Activated CD4-positive, alpha-beta T cell treated with anti-CD3 and anti-CD28 coated beads for 36 hours (primary cell): ENCODE results near the gene NDRG4. TPM values are rescaled to one million over a fixed set of nuclear protein-coding genes. Genes with fewer than 3 reads are reported as not detected.
A peak's percentile ranks its signal among the peaks of the same experiment; 100 is the strongest.

Source experiments
- ATAC-seq: fragments of 200-7000 bp; cut with Tn5 transposase; one replicate; pipeline ENCODE4 v1.10.0; 2021; ENCODE audit warnings: mild to moderate bottlenecking, moderate library complexity
- CTCF ChIA-PET: fragments of 350-600 bp; sonication (Branson Sonifier 250); formaldehyde crosslinking; loops from one replicate; lab custom pipeline; 2021; ENCODE audit warnings: antibody characterized with exemption; lab: Charles Lee
- POLR2A ChIA-PET: fragments of 350-600 bp; sonication (Branson Sonifier 250); formaldehyde crosslinking; loops from one replicate; lab custom pipeline; 2021; ENCODE audit warnings: antibody characterized with exemption, inconsistent platforms; lab: Charles Lee
- DNase-seq: peaks from one replicate; pipeline ENCODE4 v3.0.0-alpha.2; 2020
- H3K27ac Mint-ChIP-seq: one replicate; pipeline ENCODE4 v1.8.0; 2021; ENCODE audit warnings: mixed read lengths
- H3K27me3 Mint-ChIP-seq: one replicate; pipeline ENCODE4 v1.8.0; 2021; ENCODE audit warnings: mixed read lengths
- H3K36me3 Mint-ChIP-seq: one replicate; pipeline ENCODE4 v1.8.0; 2021; ENCODE audit warnings: low read depth, mixed read lengths
- H3K4me1 Mint-ChIP-seq: one replicate; pipeline ENCODE4 v1.8.0; 2021; ENCODE audit warnings: mixed read lengths
- H3K4me3 Mint-ChIP-seq: one replicate; pipeline ENCODE4 v1.8.0; 2021; ENCODE audit warnings: mild to moderate bottlenecking, moderate library complexity, mixed read lengths
- H3K9me3 Mint-ChIP-seq: one replicate; pipeline ENCODE4 v1.8.0; 2021; ENCODE audit warnings: low read depth, mixed read lengths
- intact Hi-C, 2 experiments: fragments of 100-400 bp; cut with DNase I in 1 of 2; cut with micrococcal nuclease in 1 of 2; formaldehyde crosslinking; loops; one replicate each; pipeline versions ENCODE4 v1.14.2 to v1.15.1; 2022 to 2024; cut with DNase I, micrococcal nuclease
- total RNA-seq, 2 experiments: library from RNA; stranded (reverse); gene quantifications; one replicate each; pipeline ENCODE4 v1.2.3, GENCODE V29; 2021

Gene NDRG4
- total RNA-seq, 2 experiments from 2014 or later: 6.9 to 7.2 TPM

DNA sequence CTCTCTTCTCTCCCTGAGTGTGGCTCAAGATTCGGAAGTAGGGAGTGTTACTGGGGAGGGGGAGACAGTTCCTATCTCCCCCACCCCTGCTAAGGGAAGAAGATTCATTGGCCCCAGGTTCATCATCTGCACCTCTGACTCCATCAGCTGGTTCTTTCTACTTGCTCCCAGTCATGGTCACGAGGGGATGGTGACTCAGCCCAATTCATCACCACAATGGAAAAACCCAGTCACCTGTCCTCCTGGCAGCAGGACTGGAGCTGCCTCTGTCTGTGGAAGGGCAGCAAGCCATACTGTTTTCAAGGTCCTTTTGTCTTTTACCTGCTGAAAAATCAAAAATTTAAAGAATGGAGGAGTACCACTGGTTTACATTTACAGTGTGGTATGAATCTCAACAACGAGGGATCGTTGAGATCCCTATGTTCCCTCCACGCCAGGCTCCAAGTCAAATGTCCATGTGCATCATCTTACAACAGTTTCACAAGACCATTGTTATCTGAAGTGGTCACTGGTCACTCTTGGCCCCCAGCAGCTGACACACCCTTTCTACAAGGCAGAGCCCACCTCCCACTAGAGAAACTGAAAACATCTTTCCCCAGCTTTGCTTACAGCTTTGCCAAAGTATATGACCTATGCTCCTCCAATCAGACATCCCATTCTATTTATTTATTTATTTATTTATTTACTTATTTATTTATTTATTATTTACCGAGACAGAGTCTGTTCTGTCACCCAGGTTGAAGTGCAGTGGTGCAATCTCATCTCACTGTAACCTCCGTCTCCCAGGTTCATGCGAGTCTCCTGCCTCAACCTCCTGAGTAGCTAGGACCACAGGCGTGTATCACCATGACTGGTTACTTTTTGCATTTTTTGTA is 40.4 kb upstream of the NDRG4 start:
- intact Hi-C loops: loop anchor here in 1 of 2 experiments (2.0 kb wide), 1 partner anchor 67 kb away; the partner anchor contains the start of gene GINS3
- Mint-ChIP-seq H3K27ac (no peak overlapping the region), H3K36me3 (no peaks in the 10 kb centered on the region), H3K4me1 (peaks cover 7% of the 10 kb centered on the region), H3K9me3 (no peaks in the 10 kb centered on the region), H3K27me3 (peaks cover 29% of the 10 kb centered on the region), H3K4me3 (no peak overlapping the region)
- ChIA-PET CTCF (interaction anchor here (0.5 to 1.1 kb wide), 7 partner anchors 15 to 144 kb away, joined by 3 to 4 read pairs (median 3); no protein-coding TSS in a partner anchor), POLR2A (interaction anchor here (0.7 kb wide), 1 partner anchor 205 kb away, joined by 4 read pairs; no protein-coding TSS in a partner anchor)
- peak; percentile 93 for ATAC-seq
- peak; percentile 82 for DNase-seq

DNA sequence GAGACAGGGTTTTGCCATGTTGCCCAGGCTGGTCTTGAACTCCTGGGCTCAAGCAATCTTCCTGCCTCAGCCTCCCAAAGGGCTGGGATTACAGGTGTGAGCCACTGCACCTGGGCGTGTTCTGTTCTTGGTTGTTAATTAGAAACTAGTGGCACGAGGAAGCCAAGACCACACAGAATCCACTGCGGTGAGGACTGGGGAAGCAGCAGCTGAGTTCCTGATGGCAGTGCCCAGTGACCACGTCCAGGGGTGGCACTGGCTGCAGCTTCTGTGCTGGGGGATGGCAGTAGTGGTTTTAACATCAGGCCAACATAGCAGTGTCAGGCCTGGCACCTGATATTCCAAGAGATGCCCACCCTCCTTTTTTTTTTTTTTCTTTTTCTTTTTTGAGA is 39.7 kb upstream of the NDRG4 start:
- POLR2A ChIA-PET: no interaction called here
- ATAC-seq (no peak), DNase-seq (no peak)
- no peaks in the 10 kb centered on the region for H3K36me3 Mint-ChIP-seq
- H3K4me3 Mint-ChIP-seq: no peak overlapping the region
- H3K9me3 Mint-ChIP-seq: no peaks in the 10 kb centered on the region
- intact Hi-C loops: no loop called here
- H3K4me1 Mint-ChIP-seq: peaks cover 10% of the 10 kb centered on the region
- CTCF ChIA-PET: interaction anchor here (0.6 to 1.0 kb wide), 3 partner anchors 16 to 145 kb away, joined by 3 to 4 read pairs (median 3); no protein-coding TSS in a partner anchor
- peaks cover 31% of the 10 kb centered on the region for H3K27me3 Mint-ChIP-seq
- no peak overlapping the region for H3K27ac Mint-ChIP-seq

DNA sequence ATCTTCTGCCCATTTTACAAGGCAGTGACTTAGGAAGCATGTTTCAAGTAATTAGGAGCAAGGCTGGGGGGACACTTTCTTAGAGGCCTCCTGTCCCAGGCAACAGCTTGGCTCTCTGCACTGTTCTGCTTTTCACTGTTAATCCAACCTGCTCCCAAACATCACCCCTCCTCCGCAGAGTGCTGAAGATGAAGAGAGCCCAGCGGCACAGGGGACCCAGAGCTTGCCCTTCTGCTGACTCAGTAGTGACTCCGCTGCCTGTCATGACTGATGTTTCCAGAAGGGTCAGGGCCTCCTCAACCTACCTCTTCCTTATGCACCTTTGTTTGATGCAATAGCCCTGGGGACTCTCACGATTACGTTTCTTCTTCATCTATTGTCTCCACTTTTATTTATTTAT is 38.9 kb upstream of the NDRG4 start:
- CTCF ChIA-PET: no interaction called here
- Mint-ChIP-seq H3K27me3 (peaks cover 33% of the 10 kb centered on the region), H3K4me1 (peaks cover 10% of the 10 kb centered on the region), H3K36me3 (no peaks in the 10 kb centered on the region), H3K27ac (no peak overlapping the region), H3K9me3 (no peaks in the 10 kb centered on the region), H3K4me3 (no peak overlapping the region)
- intact Hi-C loops: no loop called here
- ATAC-seq: no peak
- no peak for DNase-seq
- POLR2A ChIA-PET: no interaction called here

DNA sequence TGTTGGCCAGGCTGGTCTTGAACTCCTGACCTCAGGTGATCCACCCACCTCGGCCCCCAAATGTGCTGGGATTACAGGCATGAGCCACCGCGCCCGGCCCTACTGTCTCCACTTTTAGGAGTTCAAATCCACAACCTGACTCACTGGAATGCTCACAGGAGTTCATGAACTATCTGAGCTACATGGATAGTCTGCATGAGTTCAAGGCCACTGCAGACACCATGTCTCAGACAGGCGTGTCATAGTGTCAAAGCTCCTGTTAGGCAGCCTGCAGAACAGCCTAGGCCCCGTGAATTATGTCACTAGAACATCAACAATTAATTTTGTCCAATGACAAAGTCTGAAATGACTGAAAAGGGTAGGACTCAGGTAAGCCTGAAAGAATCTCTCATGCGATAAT is 38.3 kb upstream of the NDRG4 start:
- H3K4me1 Mint-ChIP-seq: peaks cover 10% of the 10 kb centered on the region
- DNase-seq (no peak), ATAC-seq (no peak)
- H3K36me3 Mint-ChIP-seq: no peaks in the 10 kb centered on the region
- peaks cover 37% of the 10 kb centered on the region for H3K27me3 Mint-ChIP-seq
- no peak overlapping the region for H3K4me3 Mint-ChIP-seq
- CTCF ChIA-PET: interaction anchor here (0.9 kb wide), 1 partner anchor 18 kb away, joined by 4 read pairs; no protein-coding TSS in a partner anchor
- intact Hi-C loops: no loop called here
- H3K27ac Mint-ChIP-seq: no peak overlapping the region
- POLR2A ChIA-PET: no interaction called here
- H3K9me3 Mint-ChIP-seq: no peaks in the 10 kb centered on the region

DNA sequence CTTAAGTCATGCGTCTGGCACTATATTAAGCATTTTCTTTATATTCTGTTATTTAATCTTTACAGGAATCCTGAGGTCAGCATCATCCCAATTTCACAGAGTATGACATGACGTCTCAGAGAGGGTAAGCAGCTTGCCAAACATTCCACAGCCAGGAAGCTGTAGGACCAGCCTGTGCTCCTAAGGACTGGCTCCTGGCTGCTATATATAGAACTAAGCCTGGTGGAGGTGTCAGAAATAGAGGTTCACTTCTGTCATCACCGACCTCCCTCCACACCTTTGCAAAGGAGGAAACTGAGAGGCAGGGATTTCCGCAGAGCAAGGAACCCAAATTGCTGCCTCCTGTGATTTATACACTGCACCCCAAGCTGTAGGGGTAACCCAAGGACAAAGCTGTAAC is 37.9 kb upstream of the NDRG4 start:
- no peak overlapping the region for H3K27ac Mint-ChIP-seq
- H3K4me1 Mint-ChIP-seq: peaks cover 10% of the 10 kb centered on the region
- no peaks in the 10 kb centered on the region for H3K9me3 Mint-ChIP-seq
- H3K27me3 Mint-ChIP-seq: peaks cover 40% of the 10 kb centered on the region
- ATAC-seq (no peak), DNase-seq (no peak)
- no peak overlapping the region for H3K4me3 Mint-ChIP-seq
- H3K36me3 Mint-ChIP-seq: no peaks in the 10 kb centered on the region
- POLR2A ChIA-PET: no interaction called here
- CTCF ChIA-PET: interaction anchor here (0.6 to 0.9 kb wide), 2 partner anchors 18 to 125 kb away, joined by 4 read pairs; no protein-coding TSS in a partner anchor
- intact Hi-C loops: no loop called here

DNA sequence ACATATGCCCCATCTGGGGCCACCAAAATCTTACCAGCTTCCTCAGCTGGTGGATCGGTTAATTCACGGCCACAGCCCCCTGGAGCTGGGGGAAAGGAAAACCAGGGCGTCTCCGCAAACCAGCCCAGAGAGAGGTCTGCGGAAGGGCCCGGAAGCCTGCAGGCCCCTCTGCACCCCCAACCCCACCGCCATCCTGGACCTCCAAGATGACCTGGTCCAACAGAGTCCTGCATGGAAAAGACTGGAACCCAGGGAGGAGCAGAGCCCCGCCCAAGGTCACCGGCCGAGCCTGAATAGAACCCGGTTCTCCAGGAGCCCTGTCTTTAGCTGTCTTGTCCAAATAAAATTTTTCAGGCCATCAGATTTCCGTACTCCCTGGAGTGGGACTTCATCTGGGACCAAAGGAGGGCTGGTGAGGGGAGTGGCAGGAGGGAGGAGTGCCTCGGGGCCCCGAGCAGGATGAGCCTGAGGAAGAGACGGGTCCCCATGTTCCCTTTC is 37.4 kb upstream of the NDRG4 start:
- Mint-ChIP-seq H3K4me1 (peaks cover 10% of the 10 kb centered on the region), H3K27ac (no peak overlapping the region), H3K4me3 (no peak overlapping the region), H3K36me3 (no peaks in the 10 kb centered on the region), H3K9me3 (no peaks in the 10 kb centered on the region), H3K27me3 (peaks cover 40% of the 10 kb centered on the region)
- ChIA-PET POLR2A (no interaction called here), CTCF (interaction anchor here (0.6 to 0.9 kb wide), 2 partner anchors 19 to 126 kb away, joined by 4 read pairs; no protein-coding TSS in a partner anchor)
- DNase-seq (no peak), ATAC-seq (no peak)
- intact Hi-C loops: no loop called here

DNA sequence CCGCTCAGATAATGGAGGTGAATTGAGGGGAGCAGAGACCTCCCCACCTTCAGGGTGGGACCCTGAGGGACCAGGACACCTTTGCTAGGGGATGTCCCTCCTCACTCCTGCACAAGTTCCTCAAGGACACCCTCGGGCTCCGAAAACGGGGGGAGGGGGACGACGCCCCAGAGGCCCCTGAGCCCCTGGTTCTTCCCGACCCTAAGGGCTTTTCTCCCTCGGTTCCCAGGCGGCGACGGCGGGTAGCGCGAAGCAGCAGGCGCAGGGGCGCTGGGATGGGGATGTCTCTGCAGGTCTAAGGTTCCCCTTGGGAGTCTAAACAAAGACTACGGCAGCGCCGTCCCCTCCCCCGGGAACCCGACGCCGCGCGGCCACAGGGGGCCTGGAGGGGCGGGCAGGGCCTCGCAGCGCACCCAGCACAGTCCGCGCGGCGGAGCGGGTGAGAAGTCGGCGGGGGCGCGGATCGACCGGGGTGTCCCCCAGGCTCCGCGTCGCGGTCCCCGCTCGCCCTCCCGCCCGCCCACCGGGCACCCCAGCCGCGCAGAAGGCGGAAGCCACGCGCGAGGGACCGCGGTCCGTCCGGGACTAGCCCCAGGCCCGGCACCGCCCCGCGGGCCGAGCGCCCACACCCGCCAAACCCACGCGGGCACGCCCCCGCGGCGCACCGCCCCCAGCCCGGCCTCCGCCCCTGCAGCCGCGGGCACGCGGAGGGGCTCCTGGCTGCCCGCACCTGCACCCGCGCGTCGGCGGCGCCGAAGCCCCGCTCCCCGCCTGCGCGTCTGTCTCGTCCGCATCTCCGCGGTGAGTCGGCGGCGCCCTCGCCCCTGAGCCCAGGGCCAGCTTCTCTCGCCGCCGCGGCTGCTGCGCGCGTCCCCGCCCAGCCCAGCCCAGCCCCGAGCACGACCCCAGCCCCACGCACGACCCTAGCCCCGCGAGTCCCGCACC is 36.7 kb upstream of the NDRG4 start:
- no peak for ATAC-seq
- CTCF ChIA-PET: interaction anchor here (0.6 kb wide), 2 partner anchors 127 to 1149 kb away, joined by 3 to 4 read pairs; no protein-coding TSS in a partner anchor
- DNase-seq: peak; percentile 29
- H3K9me3 Mint-ChIP-seq: no peaks in the 10 kb centered on the region
- intact Hi-C loops: no loop called here
- peaks cover 10% of the 10 kb centered on the region for H3K4me1 Mint-ChIP-seq
- POLR2A ChIA-PET: no interaction called here
- H3K4me3 Mint-ChIP-seq: no peak overlapping the region
- H3K27ac Mint-ChIP-seq: no peak overlapping the region
- peaks cover 45% of the 10 kb centered on the region for H3K27me3 Mint-ChIP-seq
- H3K36me3 Mint-ChIP-seq: no peaks in the 10 kb centered on the region

DNA sequence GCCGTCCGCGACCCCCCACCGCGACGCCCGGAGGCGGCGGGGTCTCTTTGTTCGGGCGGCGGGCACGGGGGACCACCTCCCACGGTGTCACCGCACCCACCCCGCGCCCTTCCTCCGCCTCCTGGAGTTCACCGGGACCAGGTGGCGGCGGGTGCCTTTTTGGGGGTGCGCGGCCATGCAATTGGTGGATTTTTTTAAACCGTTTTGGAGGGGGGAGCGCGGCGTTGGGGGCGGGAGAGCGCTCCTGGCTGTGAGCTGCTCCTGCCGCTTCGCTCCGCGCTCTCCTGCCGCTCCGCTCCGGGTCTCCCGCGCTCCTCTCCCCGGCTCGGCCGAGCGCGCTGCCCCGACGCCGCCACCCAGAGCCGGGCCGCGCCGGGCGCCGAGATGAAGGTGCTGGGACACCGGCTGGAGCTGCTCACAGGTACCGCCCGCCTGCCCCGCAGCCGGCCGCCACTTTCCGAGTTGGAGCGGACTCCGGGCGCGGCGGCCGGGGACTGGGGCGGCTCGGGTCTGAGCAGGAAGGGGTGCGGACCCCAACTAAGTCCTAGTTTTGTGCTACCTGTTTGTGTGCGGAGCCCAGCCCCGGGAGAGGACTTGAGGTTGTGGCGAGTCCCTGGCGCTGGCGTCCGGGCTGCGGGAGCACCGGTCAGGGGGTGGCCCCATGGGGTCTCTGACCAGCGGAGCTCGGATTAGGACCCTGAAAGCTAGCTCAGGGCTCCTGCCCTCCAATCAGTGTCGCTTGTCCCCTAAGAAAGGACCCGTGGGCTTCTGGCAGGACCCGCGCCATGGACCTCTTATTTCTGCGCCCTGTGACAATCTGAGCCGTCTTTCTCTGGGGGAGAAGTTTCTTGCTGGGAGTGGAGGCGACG is 35.7 kb upstream of the NDRG4 start:
- CTCF ChIA-PET: interaction anchor here (0.6 to 0.7 kb wide), 3 partner anchors 74 to 1150 kb away, joined by 3 read pairs; no protein-coding TSS in a partner anchor
- DNase-seq (no peak), ATAC-seq (no peak)

DNA sequence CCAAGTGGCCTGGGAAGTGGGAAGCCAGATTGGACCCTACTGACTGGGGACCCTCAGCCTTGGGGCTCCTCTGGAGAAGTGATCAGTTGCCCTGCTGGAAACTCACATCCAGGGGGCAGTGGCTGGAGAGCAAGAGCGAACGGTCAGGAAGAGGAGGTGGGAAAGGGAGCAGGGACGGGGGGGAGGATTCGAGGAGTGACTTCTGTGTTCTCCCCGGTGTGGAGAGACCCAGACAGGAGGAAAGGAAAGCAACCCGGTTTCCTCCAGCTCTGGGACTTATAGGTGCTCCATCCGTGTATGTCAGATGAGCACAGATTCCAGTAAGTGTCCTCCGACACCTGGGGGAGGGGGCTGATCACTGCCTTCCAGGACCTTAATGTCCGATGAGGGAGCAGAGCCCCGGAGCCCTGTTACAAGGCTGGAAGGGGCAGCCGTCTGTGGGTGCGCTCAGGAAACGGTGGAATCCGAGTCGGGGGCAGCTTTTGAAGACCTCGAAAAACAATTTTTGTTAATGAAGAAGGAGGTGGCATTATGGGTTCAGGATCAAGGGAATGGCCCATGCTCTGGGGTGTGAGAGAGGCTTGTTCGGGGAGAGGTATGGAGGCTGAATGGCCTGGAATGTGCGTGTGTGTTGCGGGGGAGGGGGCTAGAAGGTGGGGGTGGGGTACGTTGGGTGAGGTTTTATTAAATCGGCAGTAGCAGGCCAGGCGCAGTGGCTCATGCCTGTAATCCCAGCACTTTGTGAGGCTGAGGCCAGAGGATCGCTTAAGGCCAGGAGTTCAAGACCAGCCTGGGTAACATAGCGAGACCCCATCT is 34.8 kb upstream of the NDRG4 start:
- intact Hi-C loops: no loop called here
- H3K4me3 Mint-ChIP-seq: peak overlapping the region; percentile 35

More for the DNA sequence above, 35.7 kb upstream of the NDRG4 start:
- Mint-ChIP-seq H3K4me1 (peaks cover 6% of the 10 kb centered on the region), H3K27me3 (peaks cover 51% of the 10 kb centered on the region), H3K36me3 (no peaks in the 10 kb centered on the region), H3K9me3 (no peaks in the 10 kb centered on the region), H3K4me3 (peak overlapping the region; percentile 35), H3K27ac (no peak overlapping the region)
- POLR2A ChIA-PET: no interaction called here
- intact Hi-C loops: no loop called here

DNA sequence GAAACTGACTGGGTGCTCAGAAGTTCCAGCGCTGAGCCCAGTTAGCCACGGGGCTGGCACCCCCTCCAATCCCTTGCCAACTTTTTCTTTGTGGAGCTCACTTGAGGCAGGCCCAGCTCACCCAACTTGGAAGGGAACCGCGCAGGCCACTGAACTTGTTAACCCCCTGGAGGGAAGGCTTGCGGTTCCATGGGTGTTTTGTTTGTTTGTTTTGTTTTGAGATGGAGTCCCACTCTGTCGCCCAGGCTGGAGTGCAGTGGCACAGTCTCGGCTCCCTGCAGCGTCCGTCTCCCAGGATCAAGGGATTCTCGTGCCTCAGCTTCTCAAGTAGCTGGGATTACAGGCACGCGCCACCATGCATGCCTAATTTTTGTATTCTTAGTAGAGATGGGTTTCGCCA is 34.1 kb upstream of the NDRG4 start:
- DNase-seq (no peak), ATAC-seq (no peak)
- Mint-ChIP-seq H3K4me1 (peaks cover 3% of the 10 kb centered on the region), H3K9me3 (no peaks in the 10 kb centered on the region), H3K4me3 (no peak overlapping the region), H3K27ac (no peak overlapping the region), H3K27me3 (peaks cover 47% of the 10 kb centered on the region), H3K36me3 (no peaks in the 10 kb centered on the region)
- CTCF ChIA-PET: interaction anchor here (1.5 kb wide), 1 partner anchor 128 kb away, joined by 3 read pairs; no protein-coding TSS in a partner anchor
- intact Hi-C loops: no loop called here
- POLR2A ChIA-PET: no interaction called here

More for the DNA sequence above, 34.8 kb upstream of the NDRG4 start:
- no peak overlapping the region for H3K27ac Mint-ChIP-seq
- DNase-seq (no peak), ATAC-seq (no peak)
- peaks cover 3% of the 10 kb centered on the region for H3K4me1 Mint-ChIP-seq
- POLR2A ChIA-PET: no interaction called here
- H3K36me3 Mint-ChIP-seq: no peaks in the 10 kb centered on the region
- peaks cover 51% of the 10 kb centered on the region for H3K27me3 Mint-ChIP-seq
- CTCF ChIA-PET: interaction anchor here (0.6 to 1.5 kb wide), 3 partner anchors 74 to 707 kb away, joined by 3 read pairs; no protein-coding TSS in a partner anchor
- H3K9me3 Mint-ChIP-seq: no peaks in the 10 kb centered on the region
